ENCODE measurements around the gene XYLT2. TPM values are rescaled to one million over a fixed set of nuclear protein-coding genes. Genes with fewer than 3 reads are reported as not detected.

Gene XYLT2
- total and polyA plus RNA-seq, 10 donors: 10.0 to 27.3 (median 19.6) TPM

DNA sequence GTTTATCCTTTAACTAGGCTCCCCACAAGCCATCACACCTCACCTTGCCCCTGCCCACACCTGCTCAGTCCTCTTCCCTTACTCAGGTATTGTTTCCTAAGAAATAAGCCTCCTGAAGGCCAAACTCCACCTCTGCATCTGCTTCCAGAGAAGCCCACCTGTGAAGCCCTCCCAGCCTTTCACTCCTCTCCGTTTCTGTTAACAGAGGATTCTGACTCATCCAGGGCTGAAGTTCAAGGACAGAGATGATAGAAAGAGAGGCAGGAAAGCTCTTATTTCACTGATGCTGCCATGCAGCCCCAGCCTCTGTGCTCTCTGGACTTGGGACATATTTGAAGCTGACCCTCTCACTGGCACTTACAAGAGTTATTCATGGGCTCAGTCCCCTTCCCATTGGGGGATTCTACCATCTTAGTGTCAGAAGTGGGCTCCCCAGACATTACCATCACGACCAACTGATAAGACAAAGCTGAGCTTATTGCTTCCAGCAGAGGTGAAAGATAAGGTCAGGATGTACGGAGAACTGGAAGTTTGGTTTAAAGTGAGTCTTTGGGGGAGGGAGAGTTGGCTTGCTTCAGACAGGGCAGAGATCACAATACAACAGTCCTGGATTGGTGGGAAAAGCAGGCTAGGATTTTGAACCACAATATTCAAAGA, 35.3 kb upstream of the XYLT2 start:
- Histone ChIP-seq H3K4me1 (no peaks in the 10 kb centered on the region), H3K27me3 (replicated peaks in 1 of 7) (peaks cover 0 to 26% (median 0%) of the 10 kb centered on the region in 7 donors), H3K36me3 (no peaks in the 10 kb centered on the region), H3K4me3 (no peak overlapping the region), H3K27ac (no peak overlapping the region), H3K9me3 (no peaks in the 10 kb centered on the region)
- DNase-seq: no peak
- 50 to 69% (median 53%) methylated on average over 3 of the region's 3 CpGs for WGBS, 5 donors
- intact Hi-C loops (cut with DNase I; ENCODE audit: low total_unique reads): no loop called here
- no peak for TF ChIP-seq POLR2AphosphoS5 (IDR thresholded peaks at IDR 0.05)
- TF ChIP-seq, protein P1, sequence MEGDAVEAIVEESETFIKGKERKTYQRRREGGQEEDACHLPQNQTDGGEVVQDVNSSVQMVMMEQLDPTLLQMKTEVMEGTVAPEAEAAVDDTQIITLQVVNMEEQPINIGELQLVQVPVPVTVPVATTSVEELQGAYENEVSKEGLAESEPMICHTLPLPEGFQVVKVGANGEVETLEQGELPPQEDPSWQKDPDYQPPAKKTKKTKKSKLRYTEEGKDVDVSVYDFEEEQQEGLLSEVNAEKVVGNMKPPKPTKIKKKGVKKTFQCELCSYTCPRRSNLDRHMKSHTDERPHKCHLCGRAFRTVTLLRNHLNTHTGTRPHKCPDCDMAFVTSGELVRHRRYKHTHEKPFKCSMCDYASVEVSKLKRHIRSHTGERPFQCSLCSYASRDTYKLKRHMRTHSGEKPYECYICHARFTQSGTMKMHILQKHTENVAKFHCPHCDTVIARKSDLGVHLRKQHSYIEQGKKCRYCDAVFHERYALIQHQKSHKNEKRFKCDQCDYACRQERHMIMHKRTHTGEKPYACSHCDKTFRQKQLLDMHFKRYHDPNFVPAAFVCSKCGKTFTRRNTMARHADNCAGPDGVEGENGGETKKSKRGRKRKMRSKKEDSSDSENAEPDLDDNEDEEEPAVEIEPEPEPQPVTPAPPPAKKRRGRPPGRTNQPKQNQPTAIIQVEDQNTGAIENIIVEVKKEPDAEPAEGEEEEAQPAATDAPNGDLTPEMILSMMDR (IDR thresholded peaks at IDR 0.05 in 8 of 11, conservative IDR thresholded peaks at IDR 0.05 in 3 of 11): no peak
- no peak for TF ChIP-seq POLR2A (IDR thresholded peaks at IDR 0.05)

DNA sequence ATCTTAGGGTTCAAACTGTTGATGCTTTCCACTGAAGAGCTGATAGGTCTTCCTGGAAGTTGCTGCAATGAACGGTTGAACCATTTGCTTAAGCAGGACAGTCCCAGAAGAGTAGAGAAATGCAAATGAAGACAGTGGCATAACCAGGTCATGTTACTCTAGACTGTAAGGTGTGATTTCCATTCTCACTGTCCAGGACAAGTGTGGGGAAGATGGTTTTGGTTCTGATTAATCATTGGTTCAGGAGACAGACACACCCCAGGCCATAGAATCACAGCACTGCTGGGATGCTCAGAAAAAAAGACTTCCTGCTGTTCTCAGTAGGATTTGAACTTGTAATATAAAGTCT, 34.8 kb upstream of the XYLT2 start:
- Histone ChIP-seq H3K9me3 (no peaks in the 10 kb centered on the region), H3K27ac (no peak overlapping the region), H3K4me1 (no peaks in the 10 kb centered on the region), H3K27me3 (replicated peaks in 1 of 7) (peaks cover 0 to 26% (median 0%) of the 10 kb centered on the region in 7 donors), H3K36me3 (no peaks in the 10 kb centered on the region), H3K4me3 (no peak overlapping the region)
- TF ChIP-seq, protein P1 (IDR thresholded peaks at IDR 0.05 in 8 of 11, conservative IDR thresholded peaks at IDR 0.05 in 3 of 11): no peak
- no peak for TF ChIP-seq POLR2AphosphoS5 (IDR thresholded peaks at IDR 0.05)
- no peak for TF ChIP-seq POLR2A (IDR thresholded peaks at IDR 0.05)
- intact Hi-C loops (cut with DNase I; ENCODE audit: low total_unique reads): no loop called here
- WGBS, 5 donors: 29 to 56% (median 45%) methylated on average over 1 of the region's 1 CpG
- no peak for DNase-seq

DNA sequence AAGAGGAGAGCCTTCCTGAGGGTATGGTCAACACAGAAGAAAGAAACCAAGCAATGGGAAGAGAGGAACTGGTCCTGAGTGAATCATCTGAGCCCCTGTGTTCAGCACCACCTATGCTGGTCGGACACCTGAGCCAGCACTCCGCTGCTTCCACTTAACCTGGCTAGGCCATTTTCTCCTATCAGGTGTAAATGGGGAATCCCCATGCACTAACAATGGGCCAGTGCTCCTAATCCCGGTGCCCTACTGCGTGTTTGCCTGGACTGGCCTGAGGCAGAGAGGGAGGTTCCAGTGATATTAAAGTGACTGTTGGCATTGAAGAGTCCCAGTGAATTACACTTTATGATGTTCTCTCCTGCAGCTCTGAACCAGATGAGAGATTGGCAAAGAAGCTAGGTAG, 34.4 kb upstream of the XYLT2 start:
- WGBS, 5 donors: 74 to 92% (median 87%) methylated on average over 4 of the region's 4 CpGs
- no peak overlapping the region for H3K27ac ChIP-seq
- H3K27me3 ChIP-seq (replicated peaks in 1 of 7): peaks cover 0 to 26% (median 0%) of the 10 kb centered on the region in 7 donors
- H3K9me3 ChIP-seq: no peaks in the 10 kb centered on the region
- TF ChIP-seq POLR2AphosphoS5 (IDR thresholded peaks at IDR 0.05) (no peak), POLR2A (IDR thresholded peaks at IDR 0.05) (no peak)
- TF ChIP-seq, protein P1 (IDR thresholded peaks at IDR 0.05 in 8 of 11, conservative IDR thresholded peaks at IDR 0.05 in 3 of 11): no peak
- intact Hi-C loops (cut with DNase I; ENCODE audit: low total_unique reads): no loop called here
- no peak overlapping the region for H3K4me3 ChIP-seq
- DNase-seq: no peak
- no peaks in the 10 kb centered on the region for H3K4me1 ChIP-seq
- H3K36me3 ChIP-seq: no peaks in the 10 kb centered on the region

DNA sequence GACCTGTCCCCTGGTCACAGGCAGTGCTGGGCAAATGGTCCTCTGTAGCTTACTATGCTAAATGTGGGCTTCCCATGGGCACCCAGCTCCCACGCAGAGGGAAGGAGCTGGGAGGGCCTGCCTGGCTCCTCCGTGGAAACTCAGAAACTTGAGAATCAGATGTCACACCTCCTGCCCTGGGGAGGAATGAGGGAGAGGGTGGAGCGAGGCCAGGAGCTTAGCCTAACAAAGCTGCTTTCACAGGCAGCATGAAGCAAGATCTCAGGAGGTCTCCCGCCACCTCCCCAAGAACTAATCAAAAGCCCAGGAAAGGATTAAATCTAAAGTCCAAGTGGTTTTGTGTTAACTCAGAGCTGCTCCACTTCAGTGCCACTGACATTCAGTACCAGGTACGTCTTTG, 33.6 kb upstream of the XYLT2 start:
- WGBS, 5 donors: 69 to 82% (median 74%) methylated on average over 5 of the region's 5 CpGs
- TF ChIP-seq POLR2AphosphoS5 (IDR thresholded peaks at IDR 0.05): no peak
- TF ChIP-seq, protein P1 (IDR thresholded peaks at IDR 0.05 in 8 of 11, conservative IDR thresholded peaks at IDR 0.05 in 3 of 11): no peak
- peaks cover 0 to 26% (median 0%) of the 10 kb centered on the region in 7 donors for H3K27me3 ChIP-seq (replicated peaks in 1 of 7)
- intact Hi-C loops (cut with DNase I; ENCODE audit: low total_unique reads): no loop called here
- no peaks in the 10 kb centered on the region for H3K36me3 ChIP-seq
- no peak overlapping the region for H3K4me3 ChIP-seq
- H3K4me1 ChIP-seq: no peaks in the 10 kb centered on the region
- H3K9me3 ChIP-seq: no peaks in the 10 kb centered on the region
- H3K27ac ChIP-seq: no peak overlapping the region
- no peak for DNase-seq

All from spleen (tissue), 11 donors.